SK-N-SH (cell line): ENCODE results near the gene NUDT22.

ENCODE experiments used
- CTCF ChIP-seq: fragments of 200-600 bp; sonication (generic); IDR thresholded peaks from 2 replicates; pipeline ENCODE4 v1.6.1; 2017; ENCODE audit warnings: antibody characterized with exemption, mild to moderate bottlenecking, moderate library complexity
- ELF1 ChIP-seq: IDR thresholded peaks from 2 replicates; pipeline ENCODE4 v1.4.0; 2012
- EP300 ChIP-seq, 2 experiments: IDR thresholded peaks; 2 replicates each; pipeline versions ENCODE4 v1.4.0 to v1.6.1; 2012; ENCODE audit warnings: borderline replicate concordance in 1 of 2, low read depth in 1 of 2, low read length in 1 of 2
- EZH2phosphoT487 ChIP-seq: fragments of 200-600 bp; sonication (generic); IDR thresholded peaks from 2 replicates; pipeline ENCODE4 v1.6.1; 2017; ENCODE audit warnings: low read depth, mixed run types, mild to moderate bottlenecking, antibody characterized with exemption, moderate library complexity, borderline replicate concordance
- GABPA ChIP-seq: IDR thresholded peaks from 2 replicates; pipeline ENCODE4 v1.4.0; 2012; ENCODE audit warnings: low read depth, mild to moderate bottlenecking
- NRF1 ChIP-seq: IDR thresholded peaks from 2 replicates; pipeline ENCODE4 v1.6.1; 2012; ENCODE audit warnings: low read depth, mild to moderate bottlenecking, low read length
- POLR2AphosphoS5 ChIP-seq: IDR thresholded peaks from 2 replicates; pipeline ENCODE4 v1.6.1; 2012; ENCODE audit warnings: low read depth, low read length
- SIN3A ChIP-seq: IDR thresholded peaks from 2 replicates; pipeline ENCODE4 v1.6.1; 2012; ENCODE audit warnings: low read depth, mild to moderate bottlenecking, low read length, moderate library complexity, borderline replicate concordance
- TAF1 ChIP-seq: IDR thresholded peaks from 2 replicates; pipeline ENCODE4 v1.6.1; 2012; ENCODE audit warnings: low read depth, mild to moderate bottlenecking, low read length, moderate library complexity, borderline replicate concordance
- USF2 ChIP-seq: fragments of 150-350 bp; IDR thresholded peaks from 2 replicates; pipeline ENCODE4 v1.6.1; 2017; ENCODE audit warnings: antibody characterized with exemption, low read length, low read depth, borderline replicate concordance

- TF ChIP-seq SIN3A, result no peak
- TF ChIP-seq EP300 (IDR thresholded peaks at IDR 0.05; ENCODE audit: borderline replicate concordance in 1 of 2, low read depth in 1 of 2, low read length in 1 of 2), result no peak
- no peak for TF ChIP-seq USF2
- no peak for TF ChIP-seq ELF1
- TF ChIP-seq CTCF, result no peak
- no peak for TF ChIP-seq EZH2phosphoT487
- TF ChIP-seq GABPA, result no peak
- TF ChIP-seq POLR2AphosphoS5, result no peak
- TF ChIP-seq TAF1, result no peak
- TF ChIP-seq NRF1, result no peak
Measured at GRCh38 chr11:64278576-64279190, 52.6 kb downstream of the NUDT22 start.
